GM18517 (cell line): Measurements from ENCODE around the gene RPL28.
"Not testable (repeated sequence)": the region's sequence is repeated elsewhere in the genome, so short reads cannot be mapped to it uniquely, and the experiment has no call there.

Experiments
- ATAC-seq: cut with Tn5 transposase; IDR thresholded peaks from one replicate; pipeline ENCODE4 v1.9.1; 2021; ENCODE audit warnings: mild to moderate bottlenecking, moderate library complexity; ENCODE audit not compliant: unreplicated experiment

RPL28 gene

DNA sequence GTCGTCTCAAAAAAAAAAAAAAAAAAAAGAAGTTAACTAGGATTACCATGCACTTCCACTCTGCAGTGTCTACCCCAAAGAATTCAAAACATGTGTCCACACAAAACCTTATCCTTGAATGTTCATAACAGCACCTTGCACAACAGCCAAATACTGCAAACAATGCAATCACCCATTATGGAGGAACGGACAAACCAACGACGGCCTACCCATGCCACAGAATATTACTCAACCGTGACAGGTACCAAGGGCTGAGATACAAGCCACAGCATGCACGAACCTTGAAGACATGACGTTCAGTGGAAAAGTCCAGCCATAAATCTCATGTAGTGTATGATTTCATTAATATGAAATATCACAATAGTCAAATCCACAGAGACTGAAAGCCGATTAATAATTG, 60.3 kb downstream of the RPL28 start:
- ATAC-seq = no peak

GRCh38 chr19:55447421-55448174, 61.9 kb downstream of the RPL28 start:
- ATAC-seq = no peak

DNA sequence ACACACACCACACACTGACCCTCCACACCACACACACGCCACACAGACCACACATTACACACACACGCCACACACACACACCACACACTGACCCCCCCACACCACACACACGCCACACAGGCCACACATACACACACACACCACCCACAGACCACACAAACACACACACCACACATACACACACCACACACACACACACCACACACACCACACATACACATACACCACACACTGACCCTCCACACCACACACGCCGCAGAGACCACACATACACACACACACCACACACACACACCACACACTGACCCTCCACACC, 62.4 kb downstream of the RPL28 start:
- not testable (repeated sequence) for ATAC-seq

DNA sequence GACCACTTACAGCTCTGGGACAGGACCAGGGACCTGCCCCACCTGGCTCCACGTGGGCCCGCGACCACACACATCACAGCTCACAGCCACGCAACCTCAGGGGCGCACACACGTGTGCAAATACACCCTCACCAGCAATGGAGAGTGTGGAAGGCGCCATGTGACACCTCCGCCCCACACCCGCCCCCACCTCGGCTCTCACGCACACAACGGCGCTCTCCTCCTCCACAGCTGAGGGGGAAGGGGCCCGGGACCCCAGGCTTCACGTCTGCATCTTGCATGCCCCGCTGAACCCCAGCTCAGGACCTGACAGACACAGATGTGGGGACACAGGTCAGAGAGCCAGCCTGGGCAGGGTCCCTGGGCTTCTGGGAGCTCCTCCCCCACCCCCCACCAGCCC, 63.7 kb downstream of the RPL28 start:
- ATAC-seq = no peak

DNA sequence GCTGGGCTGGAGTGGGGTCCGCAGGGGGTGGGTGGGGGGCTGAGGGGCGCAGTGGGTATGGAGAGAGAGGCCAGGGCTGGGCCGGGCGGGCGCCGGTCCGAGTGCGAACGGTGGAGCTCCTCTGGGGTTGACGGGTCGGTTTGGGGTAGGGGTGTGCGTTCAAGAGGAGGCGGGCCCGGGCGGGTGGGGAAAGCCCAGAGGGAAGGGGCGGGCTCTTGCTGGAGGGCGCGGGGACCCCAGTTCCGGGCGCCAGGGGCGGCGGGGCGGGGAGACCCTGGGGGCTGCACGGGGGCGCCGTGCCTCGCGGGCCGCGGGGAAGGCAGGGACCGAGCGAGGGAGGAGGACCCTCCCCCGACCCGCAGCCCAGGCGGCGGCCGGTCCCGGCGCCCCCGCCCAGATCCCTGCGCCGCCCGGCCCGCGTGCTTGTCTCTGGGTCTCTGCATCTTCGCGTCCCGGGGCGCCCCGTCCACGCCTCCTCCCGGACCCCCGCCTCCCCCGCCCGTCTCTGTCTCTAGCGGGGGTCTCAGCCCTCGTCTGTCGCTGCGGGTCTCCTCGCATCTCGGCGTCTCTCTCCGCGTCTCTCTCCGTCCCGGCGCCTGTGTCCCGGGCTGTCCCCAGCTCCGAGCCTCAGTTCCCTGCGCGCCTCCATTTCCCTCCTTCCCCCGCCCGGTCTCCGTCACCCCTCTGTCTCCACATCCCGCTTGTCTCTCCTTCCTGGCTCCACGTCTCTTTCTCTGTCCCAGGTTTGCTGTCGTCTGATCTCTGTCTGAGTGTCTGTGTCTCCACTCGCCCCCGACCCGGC, 65.6 kb downstream of the RPL28 start:
- ATAC-seq = no peak

DNA sequence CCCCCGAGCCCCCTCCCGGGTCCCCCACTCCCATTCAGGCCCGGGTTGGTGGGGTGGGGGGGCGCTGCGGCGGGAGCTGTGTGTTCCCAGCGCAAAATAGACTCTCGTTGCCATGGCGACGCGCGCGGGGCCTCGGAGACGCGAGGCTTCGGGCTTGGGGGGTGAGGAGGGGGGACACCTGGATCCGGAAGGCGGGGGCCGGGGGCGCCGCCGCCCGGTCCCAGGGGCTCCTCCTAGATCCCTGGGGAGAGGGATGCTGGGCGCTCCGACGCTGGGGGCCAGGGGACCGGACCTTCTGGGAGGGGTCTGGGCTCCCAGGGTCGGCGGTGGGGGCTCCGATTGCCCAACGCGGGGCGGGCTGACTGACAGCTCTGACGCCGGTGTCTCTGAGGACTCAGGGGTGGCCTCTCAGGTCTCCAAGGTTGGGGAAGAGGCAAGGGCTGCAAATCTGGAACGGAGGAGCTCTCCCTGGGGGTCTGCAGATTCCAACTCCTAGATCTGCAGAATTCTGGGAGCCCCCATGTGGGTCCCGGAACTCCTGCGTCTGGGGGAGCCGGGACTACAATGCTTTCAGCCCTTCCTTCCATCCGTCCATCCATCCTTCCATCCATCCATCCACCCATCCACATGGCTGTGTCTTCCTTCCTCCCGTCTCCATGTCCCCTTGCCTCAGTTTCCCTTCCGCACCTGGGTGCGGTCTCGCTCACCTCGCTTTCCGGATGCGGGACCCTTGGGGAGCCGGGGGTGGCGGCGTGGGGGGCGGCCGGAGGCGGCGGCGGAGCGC, 66.4 kb downstream of the RPL28 start:
- ATAC-seq = no peak
